ENCODE data around the gene MTHFD1.

DNA sequence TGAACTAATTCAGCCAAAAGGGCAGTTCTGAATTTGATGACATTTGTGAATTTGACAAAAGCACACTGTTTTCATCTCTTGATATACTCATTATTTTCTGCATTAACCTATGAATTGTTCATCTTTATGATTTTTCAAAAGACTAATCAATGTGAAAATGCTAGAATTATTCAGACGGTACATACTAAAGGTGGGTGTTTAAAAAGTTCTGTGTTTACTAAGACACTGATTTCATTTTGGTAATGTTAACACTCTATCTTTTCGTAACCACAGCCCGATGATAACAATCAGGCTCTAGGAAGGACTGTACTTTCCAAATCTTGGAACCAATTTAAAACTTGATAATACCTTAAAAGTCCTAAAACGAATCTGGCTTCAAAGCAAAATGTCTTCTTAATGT lies 86.5 kb downstream of the MTHFD1 start:
- TF ChIP-seq, protein P1, sequence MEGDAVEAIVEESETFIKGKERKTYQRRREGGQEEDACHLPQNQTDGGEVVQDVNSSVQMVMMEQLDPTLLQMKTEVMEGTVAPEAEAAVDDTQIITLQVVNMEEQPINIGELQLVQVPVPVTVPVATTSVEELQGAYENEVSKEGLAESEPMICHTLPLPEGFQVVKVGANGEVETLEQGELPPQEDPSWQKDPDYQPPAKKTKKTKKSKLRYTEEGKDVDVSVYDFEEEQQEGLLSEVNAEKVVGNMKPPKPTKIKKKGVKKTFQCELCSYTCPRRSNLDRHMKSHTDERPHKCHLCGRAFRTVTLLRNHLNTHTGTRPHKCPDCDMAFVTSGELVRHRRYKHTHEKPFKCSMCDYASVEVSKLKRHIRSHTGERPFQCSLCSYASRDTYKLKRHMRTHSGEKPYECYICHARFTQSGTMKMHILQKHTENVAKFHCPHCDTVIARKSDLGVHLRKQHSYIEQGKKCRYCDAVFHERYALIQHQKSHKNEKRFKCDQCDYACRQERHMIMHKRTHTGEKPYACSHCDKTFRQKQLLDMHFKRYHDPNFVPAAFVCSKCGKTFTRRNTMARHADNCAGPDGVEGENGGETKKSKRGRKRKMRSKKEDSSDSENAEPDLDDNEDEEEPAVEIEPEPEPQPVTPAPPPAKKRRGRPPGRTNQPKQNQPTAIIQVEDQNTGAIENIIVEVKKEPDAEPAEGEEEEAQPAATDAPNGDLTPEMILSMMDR (IDR thresholded peaks at IDR 0.05), result no peak
- TF ChIP-seq POLR2A (IDR thresholded peaks at IDR 0.05), result no peak
- TF ChIP-seq EP300 (IDR thresholded peaks at IDR 0.05), result no peak
